ENCODE results near the gene MMD. TPM values are rescaled to one million over a fixed set of nuclear protein-coding genes. Genes with fewer than 3 reads are reported as not detected.

The MMD gene, protein sequence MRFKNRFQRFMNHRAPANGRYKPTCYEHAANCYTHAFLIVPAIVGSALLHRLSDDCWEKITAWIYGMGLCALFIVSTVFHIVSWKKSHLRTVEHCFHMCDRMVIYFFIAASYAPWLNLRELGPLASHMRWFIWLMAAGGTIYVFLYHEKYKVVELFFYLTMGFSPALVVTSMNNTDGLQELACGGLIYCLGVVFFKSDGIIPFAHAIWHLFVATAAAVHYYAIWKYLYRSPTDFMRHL
- 90.1 TPM for total RNA-seq

DNA sequence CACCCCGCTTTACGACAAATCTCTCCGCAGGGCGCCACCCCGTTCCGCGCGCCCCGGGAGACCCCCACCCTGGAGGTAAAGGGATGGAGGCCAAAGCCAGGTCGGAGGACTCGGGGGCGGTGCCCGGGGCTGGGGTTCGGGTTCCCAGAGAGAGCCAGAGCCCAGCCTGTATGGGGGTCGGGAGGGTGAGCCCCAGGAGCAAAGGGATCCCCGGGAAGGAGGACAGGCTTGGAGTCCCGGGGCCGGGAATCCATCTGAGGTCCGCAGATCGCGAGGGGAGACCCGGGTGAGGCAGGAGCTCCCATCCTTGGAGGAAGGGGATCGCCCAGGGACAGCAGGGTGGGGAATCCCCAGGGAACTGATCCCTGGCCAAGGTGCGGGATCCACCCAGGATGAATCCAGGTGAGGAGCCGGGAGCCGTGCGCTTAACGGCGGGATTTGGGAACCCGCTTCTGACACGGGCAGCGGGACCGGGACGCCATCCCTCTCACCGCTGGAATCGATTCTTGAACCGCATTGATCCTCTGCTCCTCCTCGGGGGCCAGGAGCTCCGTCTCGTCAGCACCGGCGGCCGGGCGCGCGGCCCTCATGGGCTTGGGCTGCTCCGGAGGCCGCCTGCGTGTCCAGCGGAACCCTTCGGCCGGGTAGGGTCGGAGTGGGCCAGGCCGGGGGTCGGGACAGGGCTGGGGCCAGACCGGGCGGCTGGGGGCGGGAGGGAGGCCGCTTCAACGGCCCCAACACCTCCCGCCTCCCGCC, at the start of gene MMD:
Gene MMD, minus strand, starts transcription at position 657 of the 756 bp plus-strand sequence. Its CDS starts 140 bp downstream, at position 517.

Other genes starting within 250 kb of the MMD start
- 37.6 TPM for gene HLF, start 156.9 kb downstream of the MMD start, total RNA-seq
- 3.7 TPM for gene SMIM36, start 89.6 kb upstream of the MMD start, total RNA-seq